ENCODE data around the gene OBP2A. TPM values are rescaled to one million over a fixed set of nuclear protein-coding genes. Genes with fewer than 3 reads are reported as not detected.

OBP2A gene
- polyA plus RNA-seq, 3 donors = not detected

DNA sequence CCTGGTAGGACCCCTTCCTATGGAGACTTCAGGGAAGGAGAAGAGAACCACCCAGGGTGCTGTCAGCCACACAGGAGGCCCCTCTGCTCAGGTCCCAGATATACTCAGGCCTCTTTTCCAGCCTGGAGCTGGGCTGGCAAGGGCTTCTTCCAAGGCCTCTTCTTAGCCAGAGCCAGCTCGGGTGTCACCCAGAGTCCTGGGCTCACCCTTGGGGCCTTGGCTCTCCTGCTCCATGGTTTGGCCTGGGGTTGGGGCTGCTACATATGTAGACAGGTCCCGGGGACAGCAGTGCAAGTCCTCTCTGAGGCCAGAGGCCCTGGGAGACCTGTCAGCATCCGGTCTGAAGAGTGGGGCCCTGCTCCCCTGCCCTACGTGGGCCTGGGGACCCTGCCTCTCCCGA, 38.4 kb downstream of the OBP2A start:
- H3K9me3 Mint-ChIP-seq = no peaks in the 10 kb centered on the region
- H4K20me1 ChIP-seq (ENCODE audit: insufficient read depth, low read length) = no peaks in the 10 kb centered on the region

GRCh38 chr9:135584934-135585333, 39.0 kb downstream of the OBP2A start:
- H3K4me2 ChIP-seq (replicated peaks; ENCODE audit: extremely low read depth, low read length, poor library complexity, severe bottlenecking) = no peak overlapping the region
- WGBS (ENCODE audit: insufficient coverage) = 56% methylated on average over 7 of the region's 16 CpGs
- H3K79me2 ChIP-seq (ENCODE audit: insufficient read depth, low read length) = no peaks in the 10 kb centered on the region
- no peaks in the 10 kb centered on the region for H4K20me1 ChIP-seq (ENCODE audit: insufficient read depth, low read length)
- no peaks in the 10 kb centered on the region for H3K4me1 ChIP-seq (ENCODE audit: control insufficient read depth in 1 of 2, insufficient read depth in 2 of 2, low read length in 2 of 2)
- H3K4me3 ChIP-seq (replicated peaks in 1 of 3; ENCODE audit: low read depth in 2 of 3, low read length in 3 of 3) = no peak overlapping the region
- intact Hi-C loops (cut with micrococcal nuclease) = no loop called here
- no peaks in the 10 kb centered on the region for H3K9me3 ChIP-seq (replicated peaks in 1 of 2; ENCODE audit: control insufficient read depth in 1 of 2, insufficient read depth in 1 of 2, low read length in 2 of 2)
- Mint-ChIP-seq H3K36me3 (no peaks in the 10 kb centered on the region), H3K4me1 (no peaks in the 10 kb centered on the region), H3K27me3 (ENCODE audit: low read depth in 3 of 3) (peaks cover 0 to 2% (median 0%) of the 10 kb centered on the region in 3 donors), H3K27ac (peak overlapping the region in 1 of 7 donors; percentile 6), H3K4me3 (no peak overlapping the region), H3K9me3 (no peaks in the 10 kb centered on the region)
- TF ChIP-seq, protein P1, sequence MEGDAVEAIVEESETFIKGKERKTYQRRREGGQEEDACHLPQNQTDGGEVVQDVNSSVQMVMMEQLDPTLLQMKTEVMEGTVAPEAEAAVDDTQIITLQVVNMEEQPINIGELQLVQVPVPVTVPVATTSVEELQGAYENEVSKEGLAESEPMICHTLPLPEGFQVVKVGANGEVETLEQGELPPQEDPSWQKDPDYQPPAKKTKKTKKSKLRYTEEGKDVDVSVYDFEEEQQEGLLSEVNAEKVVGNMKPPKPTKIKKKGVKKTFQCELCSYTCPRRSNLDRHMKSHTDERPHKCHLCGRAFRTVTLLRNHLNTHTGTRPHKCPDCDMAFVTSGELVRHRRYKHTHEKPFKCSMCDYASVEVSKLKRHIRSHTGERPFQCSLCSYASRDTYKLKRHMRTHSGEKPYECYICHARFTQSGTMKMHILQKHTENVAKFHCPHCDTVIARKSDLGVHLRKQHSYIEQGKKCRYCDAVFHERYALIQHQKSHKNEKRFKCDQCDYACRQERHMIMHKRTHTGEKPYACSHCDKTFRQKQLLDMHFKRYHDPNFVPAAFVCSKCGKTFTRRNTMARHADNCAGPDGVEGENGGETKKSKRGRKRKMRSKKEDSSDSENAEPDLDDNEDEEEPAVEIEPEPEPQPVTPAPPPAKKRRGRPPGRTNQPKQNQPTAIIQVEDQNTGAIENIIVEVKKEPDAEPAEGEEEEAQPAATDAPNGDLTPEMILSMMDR (IDR thresholded peaks at IDR 0.05) = no peak
- DNase-seq = no peak
- no peak overlapping the region for H3K9ac ChIP-seq (ENCODE audit: insufficient read depth, low read length, poor library complexity, severe bottlenecking)
- H3K36me3 ChIP-seq (replicated peaks in 1 of 2; ENCODE audit: control insufficient read depth in 1 of 2, insufficient read depth in 2 of 2, low read length in 2 of 2) = no peaks in the 10 kb centered on the region
- H3K27ac ChIP-seq (ENCODE audit: low read depth in 1 of 2, low read length in 2 of 2) = no peak overlapping the region
- H3K27me3 ChIP-seq (ENCODE audit: control insufficient read depth in 2 of 2, insufficient read depth in 2 of 2, low read length in 2 of 2) = no peaks in the 10 kb centered on the region
- H2AFZ ChIP-seq (ENCODE audit: insufficient read depth, low read depth, low read length, poor library complexity, severe bottlenecking) = no peak overlapping the region

More for the DNA sequence above, 38.4 kb downstream of the OBP2A start:
- intact Hi-C loops (cut with micrococcal nuclease) = no loop called here
- peaks cover 0 to 2% (median 0%) of the 10 kb centered on the region in 3 donors for H3K27me3 Mint-ChIP-seq (ENCODE audit: low read depth in 3 of 3)
- H3K27ac Mint-ChIP-seq = no peak overlapping the region
- WGBS (ENCODE audit: insufficient coverage) = 73% methylated on average over 5 of the region's 5 CpGs
- H3K36me3 Mint-ChIP-seq = no peaks in the 10 kb centered on the region
- Histone ChIP-seq H3K36me3 (replicated peaks in 1 of 2; ENCODE audit: control insufficient read depth in 1 of 2, insufficient read depth in 2 of 2, low read length in 2 of 2) (no peaks in the 10 kb centered on the region), H3K4me2 (replicated peaks; ENCODE audit: extremely low read depth, low read length, poor library complexity, severe bottlenecking) (no peak overlapping the region), H3K79me2 (ENCODE audit: insufficient read depth, low read length) (no peaks in the 10 kb centered on the region), H3K4me3 (replicated peaks in 1 of 3; ENCODE audit: low read depth in 2 of 3, low read length in 3 of 3) (no peak overlapping the region), H2AFZ (ENCODE audit: insufficient read depth, low read depth, low read length, poor library complexity, severe bottlenecking) (no peak overlapping the region), H3K9ac (ENCODE audit: insufficient read depth, low read length, poor library complexity, severe bottlenecking) (no peak overlapping the region), H3K27me3 (ENCODE audit: control insufficient read depth in 2 of 2, insufficient read depth in 2 of 2, low read length in 2 of 2) (no peaks in the 10 kb centered on the region), H3K27ac (ENCODE audit: low read depth in 1 of 2, low read length in 2 of 2) (no peak overlapping the region), H3K4me1 (ENCODE audit: control insufficient read depth in 1 of 2, insufficient read depth in 2 of 2, low read length in 2 of 2) (no peaks in the 10 kb centered on the region), H3K9me3 (replicated peaks in 1 of 2; ENCODE audit: control insufficient read depth in 1 of 2, insufficient read depth in 1 of 2, low read length in 2 of 2) (no peaks in the 10 kb centered on the region)
- no peaks in the 10 kb centered on the region for H3K4me1 Mint-ChIP-seq
- H3K4me3 Mint-ChIP-seq = no peak overlapping the region
- DNase-seq = no peak
- TF ChIP-seq, protein P1 (IDR thresholded peaks at IDR 0.05) = no peak
